Fibroblast of pulmonary artery (primary cell): ENCODE measurements around the gene TTYH3.
A peak's percentile ranks its signal among the peaks of the same experiment; 100 is the strongest.

Experiments used
- DNase-seq: peaks from one replicate; pipeline ENCODE4 v3.0.0-alpha.2; 2010; ENCODE audit warnings: low read depth
- H3K4me3 ChIP-seq: replicated peaks from 2 replicates; pipeline ENCODE4 v1.5.1; 2011; ENCODE audit warnings: low read depth, mild to moderate bottlenecking, control low read depth, low read length, moderate library complexity
- CTCF ChIP-seq: IDR thresholded peaks from 2 replicates; pipeline ENCODE4 v1.5.1; 2011; ENCODE audit warnings: mild to moderate bottlenecking, control low read depth, low read length, inconsistent platforms; ENCODE audit errors: missing control alignments

The TTYH3 gene, protein sequence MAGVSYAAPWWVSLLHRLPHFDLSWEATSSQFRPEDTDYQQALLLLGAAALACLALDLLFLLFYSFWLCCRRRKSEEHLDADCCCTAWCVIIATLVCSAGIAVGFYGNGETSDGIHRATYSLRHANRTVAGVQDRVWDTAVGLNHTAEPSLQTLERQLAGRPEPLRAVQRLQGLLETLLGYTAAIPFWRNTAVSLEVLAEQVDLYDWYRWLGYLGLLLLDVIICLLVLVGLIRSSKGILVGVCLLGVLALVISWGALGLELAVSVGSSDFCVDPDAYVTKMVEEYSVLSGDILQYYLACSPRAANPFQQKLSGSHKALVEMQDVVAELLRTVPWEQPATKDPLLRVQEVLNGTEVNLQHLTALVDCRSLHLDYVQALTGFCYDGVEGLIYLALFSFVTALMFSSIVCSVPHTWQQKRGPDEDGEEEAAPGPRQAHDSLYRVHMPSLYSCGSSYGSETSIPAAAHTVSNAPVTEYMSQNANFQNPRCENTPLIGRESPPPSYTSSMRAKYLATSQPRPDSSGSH

DNA sequence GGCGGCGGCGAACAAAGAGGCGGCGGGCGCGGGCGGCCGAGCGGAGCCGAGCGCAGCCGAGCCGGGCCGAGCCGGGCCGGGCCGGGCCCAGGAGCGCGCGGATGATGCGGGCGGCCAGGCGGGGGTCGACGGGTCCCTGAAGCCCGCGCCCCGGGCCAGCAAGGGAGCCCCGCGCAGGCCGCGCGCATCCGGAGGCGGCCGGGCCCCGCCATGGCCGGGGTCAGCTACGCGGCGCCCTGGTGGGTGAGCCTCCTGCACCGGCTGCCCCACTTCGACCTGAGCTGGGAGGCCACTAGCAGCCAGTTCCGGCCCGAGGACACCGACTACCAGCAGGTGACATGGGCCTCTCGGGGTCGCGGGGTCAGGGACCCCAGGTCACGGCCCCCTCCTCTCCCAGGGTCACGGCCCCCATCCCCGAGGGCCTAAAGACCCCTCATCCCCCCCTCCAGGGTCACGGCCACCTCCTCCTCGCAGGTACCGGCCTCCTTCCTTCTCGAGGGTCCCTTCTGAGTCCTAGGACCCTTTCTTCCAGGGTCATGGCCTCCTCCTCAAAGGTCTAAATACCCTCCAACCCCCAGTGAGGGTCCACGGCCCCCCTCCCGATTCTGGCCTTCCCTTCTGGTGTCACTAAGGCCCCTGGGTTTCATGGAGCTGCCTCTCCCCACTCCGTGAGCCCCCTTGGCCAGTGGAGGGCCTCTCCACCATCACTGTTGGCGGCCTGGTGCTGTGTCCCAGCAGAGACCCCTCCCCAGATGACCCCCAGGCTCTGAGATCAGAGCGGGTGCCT lies at the start of gene TTYH3:
TTYH3 (plus strand) TSS at position 41 of the 787 bp plus-strand sequence; CDS start at position 211, 170 bp downstream.
- DNase-seq, result no peak
- TF ChIP-seq CTCF, result no peak
- H3K4me3 ChIP-seq, result peak within 1 kb of the TSS; percentile 86

- no peak overlapping the region for H3K4me3 ChIP-seq
- DNase-seq, result no peak
- TF ChIP-seq CTCF, result no peak
Observed at GRCh38 chr7:2582006-2582735, 49.6 kb upstream of the TTYH3 start.

- no peak for TF ChIP-seq CTCF
- no peak for DNase-seq
Observed at GRCh38 chr7:2583798-2584580, 47.8 kb upstream of the TTYH3 start.

GRCh38 chr7:2585446-2585845 lies 46.3 kb upstream of the TTYH3 start:
- no peak for TF ChIP-seq CTCF
- DNase-seq, result no peak
- H3K4me3 ChIP-seq, result no peak overlapping the region

More at GRCh38 chr7:2583798-2584580, 47.8 kb upstream of the TTYH3 start:
- no peak overlapping the region for H3K4me3 ChIP-seq

DNA sequence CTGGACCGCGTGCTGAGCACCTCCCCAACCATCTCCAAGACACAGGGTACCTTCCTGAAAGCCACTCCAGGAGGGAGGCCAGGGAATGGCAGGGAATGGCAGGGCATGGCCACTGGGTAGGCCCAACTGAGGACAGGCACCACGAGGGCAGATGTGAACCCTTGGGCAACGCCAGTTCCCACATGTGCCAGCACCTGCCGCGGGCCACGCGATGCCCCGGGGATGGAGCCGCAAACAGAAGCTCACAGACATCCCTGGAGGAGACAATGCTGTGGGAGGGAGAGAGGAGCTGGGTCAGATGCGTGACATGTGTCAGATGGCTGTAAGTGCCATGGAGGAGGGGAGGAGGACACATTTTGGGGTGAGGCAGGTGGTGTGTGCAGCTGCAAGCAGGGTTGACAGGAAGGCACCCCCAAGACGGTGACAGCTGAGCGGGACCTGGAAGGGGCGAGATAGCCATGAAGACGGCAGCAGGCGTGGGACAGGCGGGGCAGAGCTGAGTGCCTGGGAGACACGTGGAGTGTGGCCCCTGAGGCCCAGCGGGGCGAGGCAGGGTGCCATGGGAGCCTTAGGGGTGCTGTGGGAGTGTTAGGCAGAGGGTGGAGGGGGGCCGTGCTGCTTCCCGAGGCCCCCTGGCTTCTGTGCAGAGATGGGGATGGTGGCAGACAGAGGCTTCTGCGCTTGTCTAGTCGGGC lies 45.3 kb upstream of the TTYH3 start:
- no peak overlapping the region for H3K4me3 ChIP-seq
- DNase-seq, result no peak
- no peak for TF ChIP-seq CTCF
